Thoracic aorta (tissue), 2 donors: ENCODE data around the gene PDE4C. TPM values are rescaled to one million over a fixed set of nuclear protein-coding genes. Genes with fewer than 3 reads are reported as not detected.
A peak's percentile ranks its signal among the peaks of the same experiment; 100 is the strongest.
"Not testable (repeated sequence)": the region's sequence is repeated elsewhere in the genome, so short reads cannot be mapped to it uniquely, and the experiment has no call there.

Experiments used
- ATAC-seq: fragments of 150-250 bp; one replicate; pipeline ENCODE4 v1.8.0; 2017; ENCODE audit warnings: low read depth; ENCODE audit not compliant: insufficient number of reproducible peaks, low FRiP score
- DNase-seq: peaks from one replicate; pipeline ENCODE4 v3.0.0-alpha.2; 2020; ENCODE audit warnings: low spot score
- H3K27ac ChIP-seq, 2 donors: fragments of 200-600 bp; sonication (generic); 1 replicate in 1 of 2; 2 replicates in 1 of 2; pipeline ENCODE4 v1.5.1; 2016; ENCODE audit warnings: mild to moderate bottlenecking in 2 of 2, moderate library complexity in 2 of 2
- H3K27me3 ChIP-seq: fragments of 200-600 bp; sonication (generic); replicated peaks from 2 replicates; pipeline ENCODE4 v1.6.0; 2016; ENCODE audit warnings: mild to moderate bottlenecking; ENCODE audit not compliant: insufficient read depth
- H3K36me3 ChIP-seq: fragments of 200-600 bp; sonication (generic); one replicate; pipeline ENCODE4 v1.5.1; 2016
- H3K4me1 ChIP-seq, 2 donors: fragments of 200-600 bp; sonication (generic); 1 replicate in 1 of 2; 2 replicates in 1 of 2; pipeline versions ENCODE4 v1.5.1 to v1.6.0; 2016; ENCODE audit warnings: low read depth in 2 of 2, mild to moderate bottlenecking in 1 of 2; ENCODE audit not compliant: control insufficient read depth in 1 of 2
- H3K4me3 ChIP-seq: fragments of 200-600 bp; sonication (generic); 2 replicates; pipeline ENCODE4 v1.5.1; 2016; ENCODE audit warnings: mild to moderate bottlenecking
- H3K9me3 ChIP-seq: fragments of 200-600 bp; sonication (generic); 2 replicates; pipeline ENCODE4 v1.5.1; 2016
- CTCF ChIP-seq: fragments of 200-600 bp; sonication (generic); IDR thresholded peaks from one replicate; pipeline ENCODE4 v1.5.1; 2019; ENCODE audit warnings: antibody characterized with exemption
- total RNA-seq, 2 donors: library from RNA; depleted of rRNA; stranded (reverse); fragments of >200 nt; gene quantifications; one replicate each; pipeline versions ENCODE4 v1.1.0 to v1.2.3, GENCODE V29; 2016

Gene PDE4C
- total RNA-seq, 2 donors from 2014 or later: 0.41 to 0.42 TPM

- DNase-seq (no peak), ATAC-seq (no peak)
- no peaks in the 10 kb centered on the region for H3K4me1 ChIP-seq
- H3K27me3 ChIP-seq: no peaks in the 10 kb centered on the region
- H3K36me3 ChIP-seq: no peaks in the 10 kb centered on the region
- no peak for TF ChIP-seq CTCF
- no peaks in the 10 kb centered on the region for H3K9me3 ChIP-seq
- no peak overlapping the region for H3K4me3 ChIP-seq
- no peak overlapping the region for H3K27ac ChIP-seq
Observed at GRCh38 chr19:18211683-18212082, 14.6 kb downstream of the PDE4C start.

GRCh38 chr19:18209912-18210311 lies 16.3 kb downstream of the PDE4C start:
- H3K27me3 ChIP-seq, ATAC-seq, H3K4me1 ChIP-seq, H3K36me3 ChIP-seq, H3K27ac ChIP-seq, H3K4me3 ChIP-seq, DNase-seq, H3K9me3 ChIP-seq: not testable (repeated sequence)

GRCh38 chr19:18208098-18208951 lies 17.9 kb downstream of the PDE4C start:
- H3K36me3 ChIP-seq: no peaks in the 10 kb centered on the region
- ATAC-seq (no peak), DNase-seq (no peak)
- peak; percentile 68 for TF ChIP-seq CTCF
- H3K27me3 ChIP-seq: no peaks in the 10 kb centered on the region
- H3K27ac ChIP-seq: no peak overlapping the region
- H3K4me1 ChIP-seq: peaks cover 5 to 11% of the 10 kb centered on the region in 2 donors
- no peaks in the 10 kb centered on the region for H3K9me3 ChIP-seq
- H3K4me3 ChIP-seq: no peak overlapping the region

GRCh38 chr19:18206018-18206417 lies 20.2 kb downstream of the PDE4C start:
- DNase-seq: no peak
- TF ChIP-seq CTCF: no peak
- Histone ChIP-seq H3K4me1 (peaks cover 8 to 19% of the 10 kb centered on the region in 2 donors), H3K4me3 (no peak overlapping the region), H3K27me3 (no peaks in the 10 kb centered on the region), H3K9me3 (no peaks in the 10 kb centered on the region), H3K36me3 (no peaks in the 10 kb centered on the region), H3K27ac (no peak overlapping the region)
- no peak for ATAC-seq

GRCh38 chr19:18205200-18205892 lies 20.9 kb downstream of the PDE4C start:
- no peaks in the 10 kb centered on the region for H3K27me3 ChIP-seq
- peak overlapping the region; percentile 85 for H3K4me3 ChIP-seq
- TF ChIP-seq CTCF: no peak
- H3K36me3 ChIP-seq: no peaks in the 10 kb centered on the region
- peaks cover 8 to 19% of the 10 kb centered on the region in 2 donors for H3K4me1 ChIP-seq
- H3K9me3 ChIP-seq: no peaks in the 10 kb centered on the region
- DNase-seq: peak; percentile 72
- peak overlapping the region; percentile 90 to 91 for H3K27ac ChIP-seq
- ATAC-seq: peak; percentile 4
